HepG2 (cell line): ENCODE data around the gene ATP5F1A. TPM values are rescaled to one million over a fixed set of nuclear protein-coding genes. Genes with fewer than 3 reads are reported as not detected.

Experiments used
- CENPT ChIP-seq: sonication (generic); formaldehyde crosslinking; IDR thresholded peaks from 2 replicates; pipeline ENCODE4 v1.8.0; 2022; ENCODE audit warnings: low read depth, mild to moderate bottlenecking, moderate library complexity, missing genetic modification reagents
- FOXJ3 ChIP-seq: sonication (generic); formaldehyde crosslinking; IDR thresholded peaks from 2 replicates; pipeline ENCODE4 v1.4.0; 2020; ENCODE audit warnings: missing genetic modification reagents, mild to moderate bottlenecking, borderline replicate concordance
- FOXK2 ChIP-seq: fragments of 450-650 bp; IDR thresholded peaks from 2 replicates; pipeline ENCODE4 v1.6.1; 2016
- GABPB1 ChIP-seq: IDR thresholded peaks from 2 replicates; pipeline ENCODE4 v1.6.1; 2016; ENCODE audit warnings: mild to moderate bottlenecking, missing genetic modification reagents, moderate library complexity, missing compliant biosample characterization
- HNF4G ChIP-seq, 2 experiments: sonication (generic) in 1 of 2; formaldehyde crosslinking in 1 of 2; IDR thresholded peaks; 2 replicates each; pipeline versions ENCODE4 v1.4.0 to v1.6.1; 2011 to 2020; ENCODE audit warnings: borderline replicate concordance in 2 of 2, low read depth in 2 of 2, mild to moderate bottlenecking in 2 of 2, low read length in 1 of 2, missing genetic modification reagents in 1 of 2, moderate library complexity in 1 of 2
- JDP2 ChIP-seq: sonication (generic); formaldehyde crosslinking; IDR thresholded peaks from 2 replicates; pipeline ENCODE4 v1.8.1; 2022; ENCODE audit warnings: missing genetic modification reagents, borderline replicate concordance
- SOX5 ChIP-seq: IDR thresholded peaks from 2 replicates; pipeline ENCODE4 v1.6.1; 2016; ENCODE audit warnings: borderline replicate concordance
- ZHX2 ChIP-seq, 2 experiments: sonication (generic) in 1 of 2; formaldehyde crosslinking in 1 of 2; IDR thresholded peaks; 2 replicates each; pipeline versions ENCODE4 v1.6.1 to v1.9.0; 2014 to 2022; ENCODE audit warnings: antibody characterized with exemption in 1 of 2, borderline replicate concordance in 1 of 2, inconsistent platforms in 1 of 2, low read depth in 1 of 2, missing genetic modification reagents in 1 of 2
- ZNF230 ChIP-seq: sonication (generic); formaldehyde crosslinking; IDR thresholded peaks from 2 replicates; pipeline ENCODE4 v1.4.0; 2020; ENCODE audit warnings: mild to moderate bottlenecking, missing genetic modification reagents
- ZNF329 ChIP-seq: sonication (generic); formaldehyde crosslinking; IDR thresholded peaks from 2 replicates; pipeline ENCODE4 v1.9.0; 2021; ENCODE audit warnings: low read depth, mild to moderate bottlenecking, missing genetic modification reagents
- ZNF430 ChIP-seq: sonication (generic); formaldehyde crosslinking; IDR thresholded peaks from 2 replicates; pipeline ENCODE4 v1.9.0; 2021; ENCODE audit warnings: mild to moderate bottlenecking, missing genetic modification reagents
- ZNF761 ChIP-seq: sonication (generic); formaldehyde crosslinking; conservative IDR thresholded peaks from 2 replicates; pipeline ENCODE4 v1.4.0; 2020; ENCODE audit warnings: mild to moderate bottlenecking, missing genetic modification reagents
- polyA plus RNA-seq, 8 experiments: library from polyadenylated mRNA; depleted of rRNA in 3 of 8; stranded (reverse) in 7 of 8; unstranded in 1 of 8; fragments of >200 nt; fragmentation: Illumina TruSeq in 4 of 8; extraction: Trizol in 4 of 8; gene quantifications; 2 replicates each; pipeline versions ENCODE4 v1.2.1 to v1.2.3, GENCODE V29; 2011 to 2016; ENCODE audit warnings: low read depth in 4 of 8, missing spikeins in 1 of 8, mixed read lengths in 1 of 8; ENCODE audit not compliant: insufficient read depth in 1 of 8
- total RNA-seq, 5 experiments: library from RNA; depleted of rRNA; stranded (reverse); fragments of >200 nt; fragmentation: Illumina TruSeq; extraction: Trizol; gene quantifications; 2 replicates each; pipeline ENCODE4 v1.2.3, GENCODE V29; 2016; ENCODE audit warnings: low read depth in 1 of 5
- TF ChIP-seq, protein P1 (sequence below): sonication (generic); formaldehyde crosslinking; IDR thresholded peaks from 2 replicates; pipeline ENCODE4 v1.4.0; 2020; ENCODE audit warnings: missing genetic modification reagents, low read depth, mild to moderate bottlenecking, borderline replicate concordance
- TF ChIP-seq, protein P2 (sequence below): sonication (generic); formaldehyde crosslinking; IDR thresholded peaks from 2 replicates; pipeline ENCODE4 v1.4.0; 2020; ENCODE audit warnings: mild to moderate bottlenecking, missing genetic modification reagents, borderline replicate concordance
- TF ChIP-seq, protein P3 (sequence below): sonication (generic); formaldehyde crosslinking; IDR thresholded peaks from 2 replicates; pipeline ENCODE4 v1.4.0; 2020; ENCODE audit warnings: low read depth, missing genetic modification reagents

Gene ATP5F1A
- total and polyA plus RNA-seq, 2 of the 13 experiments (the other 11 are each of a cell fraction or from before 2014, with no cell fraction given) = 459 to 922 TPM

DNA sequence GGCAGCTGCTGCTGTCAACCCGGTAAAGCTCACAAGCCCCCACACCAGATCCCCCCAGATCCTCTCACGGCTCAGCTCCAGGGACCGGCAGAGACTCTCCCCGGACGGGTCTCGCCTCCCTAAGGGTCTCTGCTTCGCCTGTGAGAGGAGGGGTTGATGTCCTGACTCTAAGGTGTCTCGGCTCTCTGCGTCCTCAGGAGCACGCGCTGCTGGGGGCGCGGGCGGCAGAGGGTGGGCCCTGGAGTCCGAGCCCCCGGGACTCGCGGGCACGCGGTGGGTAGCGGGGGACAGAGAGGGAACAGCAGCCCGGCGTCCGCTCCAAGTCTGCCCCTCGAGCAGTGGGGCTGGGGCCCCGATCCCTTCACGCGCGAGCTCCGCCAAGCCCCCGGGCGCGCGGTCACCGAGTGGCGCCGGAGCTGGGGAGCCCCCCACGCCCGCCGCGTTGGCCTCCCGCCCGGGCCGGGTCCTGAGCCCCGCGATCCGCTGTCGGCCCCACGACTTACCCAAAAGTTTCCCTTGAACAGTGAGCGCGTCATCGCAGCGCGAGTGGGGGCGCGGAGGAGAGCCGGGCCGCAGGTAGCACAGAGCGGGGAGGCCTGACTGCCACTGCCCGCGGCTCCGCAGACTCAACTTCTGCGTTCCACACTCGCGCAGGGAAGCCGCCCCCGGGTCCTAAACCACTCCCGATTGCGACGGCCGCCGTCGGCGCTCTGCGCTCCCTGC, 26.3 kb downstream of the ATP5F1A start, which contains the start of gene PSTPIP2 (continued):
- TF ChIP-seq CENPT (CRISPR knock-in tag) (peak; percentile 53; the same call in 1 of the 2 replicates), ZNF761 (no peak), GABPB1 (CRISPR knock-in tag) (peak; percentile 41; the same call in 1 of the 2 replicates), HNF4G (IDR thresholded peaks at IDR 0.05; ENCODE audit: borderline replicate concordance, low read depth, low read length) (no peak), HNF4G (CRISPR knock-in tag; IDR thresholded peaks at IDR 0.05; ENCODE audit: borderline replicate concordance, low read depth) (no peak), ZNF230 (CRISPR knock-in tag) (no peak), FOXJ3 (no peak), FOXK2 (no peak), ZHX2 (IDR thresholded peaks at IDR 0.05; ENCODE audit: low read depth) (no peak), ZHX2 (CRISPR knock-in tag; IDR thresholded peaks at IDR 0.05; ENCODE audit: borderline replicate concordance) (no peak), ZNF329 (CRISPR knock-in tag) (0 out of 2 replicates have a peak, but pooled peaks have one; percentile 48), ZNF430 (CRISPR knock-in tag) (peak; percentile 41; the same call in 1 of the 2 replicates), JDP2 (CRISPR knock-in tag) (no peak), SOX5 (no peak)
- TF ChIP-seq, protein P1, sequence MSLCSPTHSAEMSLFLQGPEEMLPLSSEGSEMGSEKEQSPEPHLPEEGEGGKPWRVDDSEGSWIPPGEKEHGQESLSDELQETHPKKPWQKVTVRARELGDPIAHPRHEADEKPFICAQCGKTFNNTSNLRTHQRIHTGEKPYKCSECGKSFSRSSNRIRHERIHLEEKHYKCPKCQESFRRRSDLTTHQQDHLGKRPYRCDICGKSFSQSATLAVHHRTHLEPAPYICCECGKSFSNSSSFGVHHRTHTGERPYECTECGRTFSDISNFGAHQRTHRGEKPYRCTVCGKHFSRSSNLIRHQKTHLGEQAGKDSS (CRISPR knock-in tag) = no peak
- TF ChIP-seq, protein P2, sequence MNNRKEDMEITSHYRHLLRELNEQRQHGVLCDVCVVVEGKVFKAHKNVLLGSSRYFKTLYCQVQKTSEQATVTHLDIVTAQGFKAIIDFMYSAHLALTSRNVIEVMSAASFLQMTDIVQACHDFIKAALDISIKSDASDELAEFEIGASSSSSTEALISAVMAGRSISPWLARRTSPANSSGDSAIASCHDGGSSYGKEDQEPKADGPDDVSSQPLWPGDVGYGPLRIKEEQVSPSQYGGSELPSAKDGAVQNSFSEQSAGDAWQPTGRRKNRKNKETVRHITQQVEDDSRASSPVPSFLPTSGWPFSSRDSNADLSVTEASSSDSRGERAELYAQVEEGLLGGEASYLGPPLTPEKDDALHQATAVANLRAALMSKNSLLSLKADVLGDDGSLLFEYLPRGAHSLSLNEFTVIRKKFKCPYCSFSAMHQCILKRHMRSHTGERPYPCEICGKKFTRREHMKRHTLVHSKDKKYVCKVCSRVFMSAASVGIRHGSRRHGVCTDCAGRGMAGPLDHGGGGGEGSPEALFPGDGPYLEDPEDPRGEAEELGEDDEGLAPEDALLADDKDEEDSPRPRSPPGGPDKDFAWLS = no peak
- TF ChIP-seq, protein P3, sequence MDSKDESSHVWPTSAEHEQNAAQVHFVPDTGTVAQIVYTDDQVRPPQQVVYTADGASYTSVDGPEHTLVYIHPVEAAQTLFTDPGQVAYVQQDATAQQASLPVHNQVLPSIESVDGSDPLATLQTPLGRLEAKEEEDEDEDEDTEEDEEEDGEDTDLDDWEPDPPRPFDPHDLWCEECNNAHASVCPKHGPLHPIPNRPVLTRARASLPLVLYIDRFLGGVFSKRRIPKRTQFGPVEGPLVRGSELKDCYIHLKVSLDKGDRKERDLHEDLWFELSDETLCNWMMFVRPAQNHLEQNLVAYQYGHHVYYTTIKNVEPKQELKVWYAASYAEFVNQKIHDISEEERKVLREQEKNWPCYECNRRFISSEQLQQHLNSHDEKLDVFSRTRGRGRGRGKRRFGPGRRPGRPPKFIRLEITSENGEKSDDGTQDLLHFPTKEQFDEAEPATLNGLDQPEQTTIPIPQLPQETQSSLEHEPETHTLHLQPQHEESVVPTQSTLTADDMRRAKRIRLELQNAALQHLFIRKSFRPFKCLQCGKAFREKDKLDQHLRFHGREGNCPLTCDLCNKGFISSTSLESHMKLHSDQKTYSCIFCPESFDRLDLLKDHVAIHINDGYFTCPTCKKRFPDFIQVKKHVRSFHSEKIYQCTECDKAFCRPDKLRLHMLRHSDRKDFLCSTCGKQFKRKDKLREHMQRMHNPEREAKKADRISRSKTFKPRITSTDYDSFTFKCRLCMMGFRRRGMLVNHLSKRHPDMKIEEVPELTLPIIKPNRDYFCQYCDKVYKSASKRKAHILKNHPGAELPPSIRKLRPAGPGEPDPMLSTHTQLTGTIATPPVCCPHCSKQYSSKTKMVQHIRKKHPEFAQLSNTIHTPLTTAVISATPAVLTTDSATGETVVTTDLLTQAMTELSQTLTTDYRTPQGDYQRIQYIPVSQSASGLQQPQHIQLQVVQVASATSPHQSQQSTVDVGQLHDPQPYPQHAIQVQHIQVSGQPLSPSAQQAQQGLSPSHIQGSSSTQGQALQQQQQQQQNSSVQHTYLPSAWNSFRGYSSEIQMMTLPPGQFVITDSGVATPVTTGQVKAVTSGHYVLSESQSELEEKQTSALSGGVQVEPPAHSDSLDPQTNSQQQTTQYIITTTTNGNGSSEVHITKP (CRISPR knock-in tag) = no peak
